GM18870 (cell line): ENCODE data around the gene QSOX2.

Source experiments
- ATAC-seq: cut with Tn5 transposase; IDR thresholded peaks from one replicate; pipeline ENCODE4 v1.9.1; 2021; ENCODE audit warnings: moderate library complexity; ENCODE audit not compliant: unreplicated experiment

The QSOX2 gene

DNA sequence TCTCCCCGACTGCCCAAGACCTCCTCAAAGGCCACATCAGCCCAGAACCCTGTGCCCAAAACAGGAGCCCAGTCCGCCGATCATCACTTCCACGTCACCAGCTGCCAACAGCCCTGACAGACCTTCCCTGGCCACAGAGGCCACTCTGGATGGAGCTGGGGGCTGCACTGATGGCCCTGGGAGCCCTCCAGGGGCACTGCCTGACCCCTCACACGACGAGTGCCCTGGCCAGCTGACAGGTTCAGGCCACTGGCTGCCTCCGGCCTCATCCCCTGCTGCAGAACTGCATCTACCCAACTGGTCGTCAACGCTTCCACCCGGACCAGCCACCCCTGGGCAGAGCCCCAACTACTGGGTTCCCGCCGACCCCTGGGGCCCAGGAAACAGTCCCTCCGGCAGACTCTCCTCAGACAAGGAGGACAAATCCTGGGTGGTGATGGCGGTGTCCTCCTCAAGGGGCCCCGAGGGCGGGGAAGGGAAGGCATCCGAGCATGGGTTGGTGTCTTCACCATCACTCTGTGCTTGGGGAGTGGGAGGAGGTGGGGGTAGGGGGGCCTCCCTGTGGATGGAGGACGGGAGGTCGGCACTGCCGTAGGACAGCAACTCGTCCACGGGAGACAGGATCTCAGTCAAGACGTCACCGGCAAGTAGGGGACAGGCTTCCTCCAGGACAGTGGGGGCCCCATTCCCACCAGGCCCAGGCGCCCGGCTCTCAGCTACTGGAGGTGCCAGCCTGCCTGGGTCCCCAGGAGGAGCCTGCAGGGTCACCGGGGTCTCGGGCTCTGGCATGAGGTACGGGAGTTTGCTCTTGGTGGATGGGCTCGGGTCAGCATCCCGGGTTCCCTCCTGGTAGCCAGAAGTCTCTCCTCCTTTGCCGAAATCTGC is 7.9 kb upstream of the QSOX2 start:
- no peak for ATAC-seq

DNA sequence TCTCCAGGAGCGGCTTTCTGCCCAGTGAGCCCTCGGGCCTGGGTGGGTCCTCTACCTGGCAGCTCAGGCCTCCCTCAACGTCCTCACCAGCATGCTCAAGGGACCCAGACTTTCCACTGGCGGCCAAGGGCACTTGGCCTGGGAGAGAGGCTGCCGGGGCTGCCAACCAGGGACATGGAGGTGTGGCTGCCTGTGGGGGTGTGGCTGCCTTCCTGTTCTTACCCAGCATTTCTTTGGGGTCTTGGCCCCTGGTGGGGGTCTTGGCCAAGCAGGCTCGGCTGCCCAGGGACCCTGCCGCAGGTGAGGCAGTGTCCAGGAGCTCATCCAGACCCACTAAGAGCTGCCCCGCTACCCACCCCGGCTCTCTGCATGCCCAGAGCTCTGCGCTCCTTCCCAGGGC is 7.2 kb upstream of the QSOX2 start:
- no peak for ATAC-seq

DNA sequence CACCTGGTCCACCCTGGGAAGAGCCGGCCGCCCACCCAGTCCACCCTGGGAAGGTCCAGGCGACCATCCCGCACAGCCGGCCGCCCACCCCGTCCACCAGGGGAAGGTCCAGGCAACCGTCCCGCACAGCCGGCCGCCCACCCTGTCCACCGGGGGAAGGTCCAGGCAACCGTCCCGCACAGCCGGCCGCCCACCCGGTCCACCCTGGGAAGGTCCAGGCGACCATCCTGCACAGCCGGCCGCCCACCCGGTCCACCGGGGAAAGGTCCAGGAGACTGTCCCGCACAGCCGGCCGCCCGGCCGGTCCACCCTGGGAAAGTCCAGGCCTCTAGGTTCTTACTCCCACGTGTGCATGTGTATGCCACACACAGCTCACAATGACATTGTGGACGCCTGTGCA is 6.7 kb upstream of the QSOX2 start:
- no peak for ATAC-seq

DNA sequence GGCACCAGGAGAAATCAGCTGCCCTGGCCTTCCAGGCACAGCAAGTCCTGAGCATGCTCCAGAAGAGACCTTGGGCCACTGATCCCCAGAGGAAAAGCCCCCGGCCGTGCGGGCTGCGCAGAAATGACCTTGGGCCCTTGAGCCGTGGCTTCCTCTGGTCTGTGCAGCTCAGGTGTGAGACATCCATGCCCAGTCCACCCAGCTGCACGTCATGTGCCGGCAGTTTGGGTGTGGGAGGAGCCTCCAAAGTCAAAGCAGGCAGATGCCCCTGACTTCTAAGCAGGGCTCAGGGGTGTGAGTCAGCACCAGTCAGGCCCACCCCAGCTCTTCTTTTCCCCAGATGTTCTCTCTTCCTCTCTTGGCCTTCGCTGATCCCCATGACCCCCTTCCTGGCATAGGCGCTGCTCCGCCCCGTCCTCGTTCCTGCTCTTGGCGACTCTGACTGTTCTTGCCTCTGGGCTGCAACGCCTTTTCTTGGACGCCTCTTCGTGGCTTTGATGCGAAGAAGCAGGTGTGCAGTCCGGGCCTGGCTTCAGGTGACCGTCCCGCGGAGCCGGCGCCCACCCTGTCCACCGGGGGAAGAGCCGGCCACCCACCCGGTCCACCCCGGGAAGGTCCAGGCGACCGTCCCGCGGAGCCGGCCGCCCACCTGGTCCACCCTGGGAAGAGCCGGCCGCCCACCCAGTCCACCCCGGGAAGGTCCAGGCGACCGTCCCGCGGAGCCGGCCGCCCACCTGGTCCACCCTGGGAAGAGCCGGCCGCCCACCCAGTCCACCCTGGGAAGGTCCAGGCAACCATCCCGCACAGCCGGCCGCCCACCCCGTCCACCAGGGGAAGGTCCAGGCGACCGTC is 5.9 kb upstream of the QSOX2 start:
- no peak for ATAC-seq

DNA sequence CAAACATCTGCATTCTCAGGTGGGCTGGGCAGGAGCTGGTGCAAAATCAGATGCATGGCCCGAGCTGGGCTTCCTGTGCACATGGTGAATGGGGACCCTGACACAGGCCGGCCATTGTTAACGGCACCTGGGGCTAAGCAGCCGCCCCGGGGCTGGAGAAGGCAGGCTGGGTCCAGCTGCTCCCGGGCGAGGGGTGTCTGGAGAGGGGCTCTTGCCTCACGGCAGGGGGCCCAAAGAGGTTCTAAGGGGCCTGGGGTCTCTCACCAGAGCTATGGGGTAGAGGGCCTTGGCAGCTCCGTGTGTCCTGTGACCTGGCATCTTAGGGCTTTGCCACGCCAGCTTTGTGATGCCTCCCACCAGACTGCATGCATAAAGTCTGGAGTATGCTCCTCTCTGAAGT is 5.1 kb upstream of the QSOX2 start:
- ATAC-seq, result no peak

DNA sequence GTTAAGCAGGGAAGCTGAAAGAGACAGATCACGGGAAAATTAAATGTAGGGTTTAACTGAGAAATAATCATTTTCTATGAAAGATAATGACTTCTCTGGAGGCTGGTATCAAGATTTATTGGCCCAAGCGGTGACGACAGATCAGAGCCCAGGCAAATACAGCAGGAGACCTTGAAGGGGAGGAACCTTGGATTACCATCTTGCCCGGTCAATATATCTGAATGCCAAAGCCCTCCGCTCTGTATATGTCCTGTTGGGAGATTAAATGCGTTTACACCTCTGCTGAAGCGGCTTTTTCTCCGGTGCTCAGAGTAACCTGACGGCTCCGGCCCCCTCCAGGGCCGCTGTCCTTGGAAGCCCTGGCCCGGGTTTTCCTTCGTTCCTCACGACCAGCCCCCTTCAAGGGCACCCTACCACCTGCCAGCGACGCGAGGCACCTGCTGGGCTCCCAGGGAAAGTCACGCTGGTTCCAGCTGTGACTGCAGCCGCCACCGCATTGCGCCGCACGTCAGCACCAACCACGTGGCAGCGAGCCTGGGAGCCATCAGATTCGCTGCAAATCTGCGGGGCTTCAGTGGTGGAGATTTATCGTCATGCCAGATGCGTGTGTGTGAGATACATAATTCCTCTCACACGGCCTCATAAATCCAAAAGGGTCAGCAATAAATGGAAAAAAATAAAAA is 4.4 kb upstream of the QSOX2 start:
- no peak for ATAC-seq

DNA sequence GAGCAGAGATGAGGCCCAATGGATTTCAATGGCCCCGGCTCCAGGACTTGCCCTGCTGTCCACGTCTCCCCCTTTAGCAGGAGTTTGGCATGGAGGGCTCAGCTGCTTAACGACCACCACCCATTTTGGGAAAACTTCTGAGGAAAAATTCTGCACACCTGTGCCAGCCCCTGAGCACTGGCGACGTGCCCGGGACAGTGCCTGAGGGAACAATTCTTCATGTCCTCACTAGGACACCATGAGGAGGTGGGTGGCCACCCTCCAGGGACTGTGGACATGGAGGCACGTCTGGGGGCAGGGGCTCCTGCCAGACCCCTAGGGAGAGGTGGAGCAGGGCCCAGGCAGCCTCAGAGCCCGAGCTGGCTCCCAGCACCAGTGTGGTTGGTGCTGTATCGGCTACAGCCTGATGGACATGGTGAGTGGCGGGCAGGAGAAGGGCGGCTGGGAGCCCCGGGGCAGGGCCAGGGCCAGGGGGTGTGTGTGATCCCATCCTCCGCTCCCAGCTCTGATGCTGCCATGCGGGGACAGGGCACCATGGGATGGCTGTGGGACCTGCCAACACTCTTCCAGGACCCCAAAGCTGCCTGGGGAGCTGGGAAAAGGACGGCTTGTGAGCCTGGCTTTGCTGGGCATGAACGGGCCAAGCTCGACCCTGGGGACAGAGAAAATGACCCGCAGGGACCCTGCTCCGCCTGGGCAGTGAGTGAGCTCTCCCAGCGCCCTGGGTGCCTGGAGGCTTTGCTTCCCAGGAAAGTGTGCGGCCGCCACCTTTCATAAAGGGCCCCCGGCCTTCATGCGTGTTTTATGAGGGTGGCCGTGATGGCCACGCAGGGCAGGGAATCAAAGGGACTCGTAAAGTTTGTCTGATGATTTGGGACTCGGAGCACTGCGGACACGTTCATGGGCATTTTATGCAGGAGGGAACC is 3.6 kb upstream of the QSOX2 start:
- no peak for ATAC-seq

DNA sequence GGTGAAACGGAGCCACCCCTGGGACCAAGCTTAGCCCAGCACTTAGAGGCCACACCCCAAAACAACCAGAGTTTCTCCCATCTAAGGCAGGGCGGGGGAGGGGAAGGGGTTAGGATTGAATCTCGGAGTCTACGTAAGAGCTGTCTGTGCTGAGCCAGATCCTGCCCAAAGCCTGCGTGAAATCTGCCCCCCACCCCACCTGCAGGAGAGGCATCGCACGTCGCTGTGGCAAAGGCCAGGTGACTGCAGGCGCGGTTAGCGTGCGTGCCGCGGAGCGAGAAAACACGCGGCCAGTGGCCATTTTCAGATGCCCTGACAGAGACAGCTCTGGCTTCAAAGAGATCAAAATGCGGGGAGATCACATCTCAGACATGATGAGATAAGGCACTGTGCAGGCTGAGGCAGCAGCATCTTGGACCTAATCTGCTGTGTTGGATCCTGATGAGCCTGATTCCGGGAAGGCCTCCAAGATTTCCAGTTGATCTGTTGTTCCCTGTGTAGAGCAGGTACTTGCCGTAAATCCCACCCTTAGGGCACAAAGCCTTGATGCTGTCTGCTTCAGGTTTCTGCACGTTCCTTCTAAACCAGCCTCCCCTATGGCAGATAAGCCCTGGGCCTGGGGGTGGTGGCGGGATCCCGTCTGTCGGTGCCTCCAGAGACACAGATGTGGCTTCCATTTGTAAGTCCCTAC is 2.5 kb upstream of the QSOX2 start:
- ATAC-seq, result no peak

DNA sequence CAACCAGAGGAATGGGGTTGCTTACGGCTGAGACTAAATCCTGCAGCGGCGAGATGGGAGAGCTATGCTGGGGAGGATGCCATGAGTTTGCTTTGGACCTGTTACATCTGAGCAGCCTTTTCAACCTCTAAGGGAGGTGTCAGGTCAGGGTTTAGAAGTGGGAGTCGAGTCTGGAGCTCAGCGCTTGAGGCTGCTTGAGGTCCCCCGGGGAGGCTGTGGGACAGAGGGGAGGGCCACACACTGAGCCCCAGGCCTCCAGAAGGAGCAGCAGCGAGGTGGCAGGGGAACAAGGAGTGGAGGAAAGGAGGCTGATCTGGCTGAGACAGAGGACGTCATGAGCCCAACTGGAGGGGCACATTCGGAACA is 1.9 kb upstream of the QSOX2 start:
- no peak for ATAC-seq

DNA sequence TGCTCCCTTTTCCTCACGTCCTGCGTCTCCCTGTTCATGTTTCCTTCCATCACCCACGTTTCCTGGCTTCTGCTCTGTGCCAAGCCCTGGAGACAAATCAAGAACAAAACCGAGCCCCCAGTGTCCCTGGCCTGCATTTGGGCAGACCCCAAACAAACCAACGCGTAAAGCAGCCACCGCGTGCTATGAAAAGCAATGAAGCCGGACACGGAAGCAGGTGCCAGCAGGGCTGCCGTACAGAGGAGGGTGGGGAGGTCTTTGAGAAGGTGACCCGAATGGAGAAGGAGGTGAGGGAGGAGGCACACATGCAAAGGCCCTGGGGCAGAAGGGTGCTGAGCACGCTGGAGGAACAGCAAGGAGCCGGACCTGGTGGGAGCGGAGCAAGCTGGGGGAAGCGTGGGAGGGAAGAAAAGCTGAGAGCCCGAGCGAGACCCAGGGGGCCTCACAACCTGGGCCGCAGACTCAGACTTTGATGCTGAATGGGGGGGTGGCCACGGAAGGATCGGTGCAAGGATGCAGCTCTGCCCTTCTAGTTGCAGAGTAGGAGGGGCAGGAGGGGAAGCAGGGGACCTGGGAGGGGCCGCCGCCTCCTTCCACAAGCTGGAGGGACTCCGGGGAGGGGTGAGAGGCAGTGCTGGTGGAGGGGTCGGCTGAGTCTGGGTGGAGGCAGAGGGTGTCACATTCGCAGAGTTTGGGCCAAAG is 1.4 kb upstream of the QSOX2 start:
- no peak for ATAC-seq

DNA sequence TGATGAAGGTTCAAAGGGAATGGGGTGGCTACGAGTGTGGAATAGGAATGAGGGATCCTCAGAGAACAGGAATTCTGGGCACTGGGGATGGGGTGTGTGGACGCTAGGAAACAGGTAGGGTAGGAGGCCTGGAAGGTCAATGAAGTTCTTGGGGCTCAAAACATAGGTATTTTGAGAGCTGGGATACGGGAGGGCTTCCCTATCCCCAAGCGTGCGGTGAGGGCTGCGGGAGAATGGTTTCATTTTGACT is 718 bp downstream of the QSOX2 start:
- no peak for ATAC-seq

DNA sequence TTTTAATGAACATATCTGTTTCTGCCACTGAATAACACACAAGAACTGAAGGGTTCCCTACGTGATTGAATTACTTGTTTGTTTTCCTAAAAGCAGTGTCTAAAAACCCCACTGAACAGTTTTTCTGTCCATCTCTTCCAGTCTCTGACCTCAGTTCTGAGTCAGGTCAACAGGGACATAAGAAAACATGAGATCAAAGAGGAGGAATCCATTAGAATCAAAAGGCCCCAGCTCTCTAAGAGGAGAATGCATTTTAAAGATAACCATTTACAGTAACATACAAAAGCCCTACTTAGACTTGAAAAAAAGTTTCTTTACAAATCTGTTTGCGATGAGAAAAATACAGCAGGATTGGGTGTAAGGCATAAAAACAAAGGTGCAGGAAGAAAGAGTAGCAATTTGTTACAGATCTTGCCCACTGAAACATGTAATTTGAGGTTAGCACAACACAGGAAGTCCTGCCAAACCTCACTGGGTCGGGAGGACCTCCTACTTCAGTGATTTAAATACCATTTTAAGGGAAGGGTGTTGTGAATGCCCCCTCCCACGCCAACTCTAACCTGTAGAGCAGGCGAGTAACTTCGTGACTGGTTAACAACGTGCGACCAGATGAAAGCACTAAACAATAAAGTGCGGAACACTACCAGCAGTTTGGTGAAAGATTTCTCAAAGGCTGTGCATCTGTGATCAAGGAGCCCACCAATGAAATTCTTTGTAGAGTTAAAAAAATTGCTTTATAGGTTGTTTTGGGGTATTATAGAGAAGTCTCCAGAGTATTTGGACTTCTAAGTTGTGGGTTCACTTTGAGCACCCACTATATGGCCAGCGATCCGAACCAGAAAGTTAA is 1.3 kb downstream of the QSOX2 start:
- no peak for ATAC-seq

DNA sequence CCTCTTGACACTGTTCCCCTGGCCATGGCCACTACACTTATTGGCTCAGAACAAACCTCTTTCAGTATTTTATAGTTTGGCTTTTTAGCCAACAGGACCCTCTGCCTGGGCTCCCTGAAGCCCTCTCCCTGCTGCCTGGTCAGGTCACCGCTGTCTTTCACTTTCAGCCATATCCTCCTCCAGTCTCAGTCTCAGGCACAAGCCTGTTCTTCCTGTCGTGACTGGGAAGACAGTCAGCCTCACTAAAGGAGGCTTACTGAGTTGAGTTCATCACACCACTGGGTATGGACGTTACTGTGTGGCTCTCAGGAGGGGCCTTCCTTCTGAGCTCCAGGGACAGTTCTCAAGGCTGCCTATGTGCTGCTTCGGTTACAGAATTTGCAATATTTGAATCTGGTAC is 2.0 kb downstream of the QSOX2 start:
- no peak for ATAC-seq

DNA sequence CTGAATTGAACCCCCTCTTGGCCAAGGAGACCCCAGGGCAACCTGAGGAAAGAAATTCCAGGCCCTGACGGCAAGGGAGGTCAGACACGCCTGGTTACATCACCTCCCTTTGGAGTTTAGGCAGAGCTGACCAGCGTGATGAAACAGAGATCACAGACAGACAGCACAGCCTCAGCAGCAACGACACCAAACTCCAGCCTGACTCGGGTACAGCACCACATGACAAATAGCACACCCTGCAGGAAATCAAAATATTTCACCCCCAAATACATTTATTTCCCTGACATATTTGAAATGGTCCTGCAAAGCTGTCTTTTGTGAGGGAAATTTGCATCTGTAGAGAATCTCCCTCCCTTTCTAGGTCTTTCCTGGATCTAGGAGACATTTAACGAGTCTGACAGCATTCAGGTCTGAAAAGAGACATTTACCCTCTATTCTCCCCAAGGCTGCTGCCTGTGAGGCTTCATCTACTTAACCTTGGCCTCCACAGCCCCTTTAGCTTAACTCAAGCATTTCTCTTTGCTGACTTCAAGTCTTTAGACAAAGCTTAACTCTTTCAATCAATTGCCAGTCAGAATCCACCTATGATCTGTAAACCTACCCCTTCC is 2.6 kb downstream of the QSOX2 start:
- no peak for ATAC-seq

DNA sequence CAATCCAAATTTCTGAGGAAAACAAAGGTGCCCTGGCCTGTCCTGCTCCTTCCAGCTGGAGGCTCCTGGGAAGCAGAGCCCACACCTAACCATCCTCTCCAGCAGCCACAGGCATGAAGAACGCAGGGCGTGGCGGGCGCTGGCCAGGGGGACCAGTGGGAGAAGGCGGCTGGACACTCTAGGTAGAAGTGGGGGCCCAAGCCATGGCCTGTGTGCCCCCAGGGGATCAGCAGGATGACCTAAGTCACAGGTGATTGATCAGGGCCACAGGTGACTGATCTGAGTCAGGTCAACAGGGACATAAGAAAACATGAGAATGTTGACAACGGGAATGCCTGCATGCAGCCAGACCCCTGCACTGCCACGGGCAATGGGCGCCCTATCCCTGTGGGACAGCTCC is 3.4 kb downstream of the QSOX2 start:
- ATAC-seq, result no peak

DNA sequence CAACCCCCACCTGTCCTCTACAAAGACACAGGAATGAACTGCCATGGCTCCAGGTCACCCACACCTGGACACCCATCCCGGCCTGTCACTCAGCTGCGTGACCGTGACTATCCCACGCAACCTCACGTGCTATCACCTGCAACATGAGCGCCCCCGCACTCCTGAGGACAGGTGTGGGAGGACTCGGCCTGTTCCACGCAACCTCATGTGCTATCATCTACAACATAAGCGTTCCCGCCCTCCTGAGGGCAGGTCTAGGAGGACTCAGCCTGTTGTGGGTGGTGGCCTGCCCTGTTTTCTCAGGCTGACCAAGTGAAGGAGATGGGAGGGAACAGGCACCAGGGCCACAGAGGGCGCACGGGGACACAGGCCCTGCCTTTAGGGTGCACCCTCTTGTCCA is 4.1 kb downstream of the QSOX2 start:
- no peak for ATAC-seq

DNA sequence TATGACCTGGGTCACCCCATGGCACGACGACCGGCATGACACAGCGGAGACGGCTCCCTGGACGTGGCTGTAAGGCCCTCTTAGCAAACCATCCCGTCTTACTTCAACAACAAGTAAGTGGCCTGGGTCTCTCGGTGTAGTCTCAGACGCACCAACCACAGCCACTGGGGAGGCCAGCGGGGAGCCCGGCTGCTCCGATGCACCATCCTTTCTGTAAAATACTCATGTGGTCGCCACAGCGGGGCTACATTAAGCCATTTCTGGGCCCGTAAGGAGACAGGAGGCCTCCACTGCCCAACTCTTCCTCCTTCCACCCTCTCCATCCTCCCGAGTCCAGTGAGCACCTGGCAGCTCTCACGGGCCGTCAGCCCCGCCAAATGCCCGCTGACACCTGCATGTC is 4.7 kb downstream of the QSOX2 start:
- ATAC-seq, result no peak

DNA sequence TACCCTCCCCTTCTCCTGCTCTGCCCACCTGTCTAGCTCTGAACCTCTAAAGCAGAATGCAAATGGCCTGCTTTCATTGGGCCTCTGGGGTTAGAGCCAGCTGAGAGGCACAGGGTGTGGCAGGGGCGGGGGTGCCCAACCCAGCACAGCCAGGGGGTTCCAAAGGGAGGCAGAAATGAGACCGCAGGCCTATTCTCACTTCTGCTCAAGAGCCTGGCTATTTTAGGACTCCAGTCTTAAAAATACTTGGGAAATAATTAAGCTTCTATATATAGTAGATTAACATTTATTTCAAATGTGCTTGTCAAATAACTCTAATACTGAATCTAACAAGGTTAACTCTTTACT is 5.7 kb downstream of the QSOX2 start:
- ATAC-seq, result no peak
